Lung (tissue), 12 donors: Measurements from ENCODE around the gene GLP2R. TPM values are rescaled to one million over a fixed set of nuclear protein-coding genes. Genes with fewer than 3 reads are reported as not detected.
"Not testable (repeated sequence)": the region's sequence is repeated elsewhere in the genome, so short reads cannot be mapped to it uniquely, and the experiment has no call there.

ENCODE experiments used
- ATAC-seq: fragments of 200-7000 bp; cut with Tn5 transposase; one replicate; pipeline ENCODE4 v1.9.1; 2020; ENCODE audit warnings: moderate number of reproducible peaks; ENCODE audit not compliant: insufficient read depth, low FRiP score
- DNase-seq, 3 donors: peaks; one replicate each; pipeline ENCODE4 v3.0.0-alpha.2; 2013 to 2017
- H3K27ac ChIP-seq, 2 donors: one replicate each; pipeline ENCODE4 v1.5.1; 2013; ENCODE audit warnings: mild to moderate bottlenecking in 2 of 2, moderate library complexity in 2 of 2, control low read depth in 1 of 2, inconsistent platforms in 1 of 2, low read depth in 1 of 2, low read length in 1 of 2
- H3K27me3 ChIP-seq, 3 donors: one replicate each; pipeline ENCODE4 v1.5.1; 2013; ENCODE audit warnings: low read length in 2 of 3; ENCODE audit not compliant: control insufficient read depth in 3 of 3, insufficient read depth in 3 of 3
- H3K36me3 ChIP-seq, 4 donors: one replicate each; pipeline ENCODE4 v1.5.1; 2013; ENCODE audit warnings: low read length in 4 of 4, mild to moderate bottlenecking in 1 of 4, moderate library complexity in 1 of 4; ENCODE audit not compliant: control insufficient read depth in 4 of 4, insufficient read depth in 4 of 4
- H3K4me1 ChIP-seq, 5 donors: one replicate each; pipeline ENCODE4 v1.5.1; 2013; ENCODE audit warnings: low read length in 5 of 5, mild to moderate bottlenecking in 2 of 5, moderate library complexity in 1 of 5; ENCODE audit not compliant: control insufficient read depth in 5 of 5, insufficient read depth in 5 of 5
- H3K4me3 ChIP-seq: one replicate; pipeline ENCODE4 v1.5.1; 2013; ENCODE audit warnings: mild to moderate bottlenecking, control low read depth, moderate library complexity
- H3K9ac ChIP-seq, 2 donors: one replicate each; pipeline ENCODE4 v1.5.1; 2013; ENCODE audit warnings: low read length in 2 of 2, control low read depth in 1 of 2; ENCODE audit not compliant: insufficient read depth in 1 of 2
- H3K9me3 ChIP-seq, 4 donors: one replicate each; pipeline ENCODE4 v1.5.1; 2013; ENCODE audit warnings: low read length in 3 of 4, mild to moderate bottlenecking in 1 of 4, moderate library complexity in 1 of 4; ENCODE audit not compliant: control insufficient read depth in 4 of 4, insufficient read depth in 3 of 4
- WGBS, 2 donors: extraction: QIAGEN DNeasy Blood & Tissue Kit; methylation state at CpG; one replicate each; pipeline ENCODE4 v1.1.7; 2013; 5-methylcytosine and 5-hydroxymethylcytosine counted together
- polyA plus RNA-seq, 2 donors: library from polyadenylated mRNA; stranded (reverse); fragments of 200-250 nt; gene quantifications; one replicate each; pipeline ENCODE4 v1.2.1, GENCODE V29; 2013
- total RNA-seq, 2 donors: library from RNA; depleted of rRNA in 1 of 2; stranded (reverse); fragments of >200 nt in 1 of 2; gene quantifications; one replicate each; pipeline ENCODE4 v1.2.1, GENCODE V29; 2014 to 2021
- TF ChIP-seq, protein P1 (sequence below): IDR thresholded peaks from 2 replicates; pipeline ENCODE4 v1.5.1; 2012; ENCODE audit warnings: mild to moderate bottlenecking; ENCODE audit errors: control extremely low read depth, extremely low read depth
- donor health status: control.
- donor health status: control.
- donor health status: Bipolar disorder and iron deficiency.
- donor health status: healthy.
- donor health status: DM: yes; HTN: yes; CAD: no.

GLP2R gene
- total and polyA plus RNA-seq, 4 donors: 0.11 to 1.6 (median 0.54) TPM

DNA sequence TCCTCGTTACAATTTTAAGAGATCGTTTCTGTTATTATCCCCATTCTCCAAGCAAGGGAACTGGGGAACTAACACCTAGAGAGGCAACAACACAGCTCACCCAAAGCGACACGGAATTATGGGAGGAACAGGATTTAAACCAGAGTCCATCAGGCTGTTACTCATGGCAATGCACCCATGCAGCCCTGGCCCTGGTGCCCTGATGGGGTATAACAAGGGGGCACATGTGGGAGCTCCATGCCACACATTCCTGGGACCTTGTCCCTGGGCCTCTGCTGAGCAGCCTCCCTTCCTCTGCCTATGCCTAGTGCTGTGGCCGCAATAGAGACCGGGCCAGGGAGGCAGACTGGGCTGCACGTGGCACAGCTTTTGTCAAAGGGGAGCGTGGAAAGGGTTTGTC lies 92.6 kb downstream of the GLP2R start:
- DNase-seq: no peak
- WGBS, 2 donors: 88 to 96% methylated on average over 8 of the region's 8 CpGs
- Histone ChIP-seq H3K9ac (no peak overlapping the region), H3K4me3 (no peak overlapping the region), H3K36me3 (peaks cover 4 to 44% (median 25%) of the 10 kb centered on the region in 4 donors), H3K27me3 (no peaks in the 10 kb centered on the region), H3K4me1 (no peaks in the 10 kb centered on the region), H3K27ac (no peak overlapping the region), H3K9me3 (no peaks in the 10 kb centered on the region)
- TF ChIP-seq, protein P1, sequence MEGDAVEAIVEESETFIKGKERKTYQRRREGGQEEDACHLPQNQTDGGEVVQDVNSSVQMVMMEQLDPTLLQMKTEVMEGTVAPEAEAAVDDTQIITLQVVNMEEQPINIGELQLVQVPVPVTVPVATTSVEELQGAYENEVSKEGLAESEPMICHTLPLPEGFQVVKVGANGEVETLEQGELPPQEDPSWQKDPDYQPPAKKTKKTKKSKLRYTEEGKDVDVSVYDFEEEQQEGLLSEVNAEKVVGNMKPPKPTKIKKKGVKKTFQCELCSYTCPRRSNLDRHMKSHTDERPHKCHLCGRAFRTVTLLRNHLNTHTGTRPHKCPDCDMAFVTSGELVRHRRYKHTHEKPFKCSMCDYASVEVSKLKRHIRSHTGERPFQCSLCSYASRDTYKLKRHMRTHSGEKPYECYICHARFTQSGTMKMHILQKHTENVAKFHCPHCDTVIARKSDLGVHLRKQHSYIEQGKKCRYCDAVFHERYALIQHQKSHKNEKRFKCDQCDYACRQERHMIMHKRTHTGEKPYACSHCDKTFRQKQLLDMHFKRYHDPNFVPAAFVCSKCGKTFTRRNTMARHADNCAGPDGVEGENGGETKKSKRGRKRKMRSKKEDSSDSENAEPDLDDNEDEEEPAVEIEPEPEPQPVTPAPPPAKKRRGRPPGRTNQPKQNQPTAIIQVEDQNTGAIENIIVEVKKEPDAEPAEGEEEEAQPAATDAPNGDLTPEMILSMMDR: no peak
- no peak for ATAC-seq

DNA sequence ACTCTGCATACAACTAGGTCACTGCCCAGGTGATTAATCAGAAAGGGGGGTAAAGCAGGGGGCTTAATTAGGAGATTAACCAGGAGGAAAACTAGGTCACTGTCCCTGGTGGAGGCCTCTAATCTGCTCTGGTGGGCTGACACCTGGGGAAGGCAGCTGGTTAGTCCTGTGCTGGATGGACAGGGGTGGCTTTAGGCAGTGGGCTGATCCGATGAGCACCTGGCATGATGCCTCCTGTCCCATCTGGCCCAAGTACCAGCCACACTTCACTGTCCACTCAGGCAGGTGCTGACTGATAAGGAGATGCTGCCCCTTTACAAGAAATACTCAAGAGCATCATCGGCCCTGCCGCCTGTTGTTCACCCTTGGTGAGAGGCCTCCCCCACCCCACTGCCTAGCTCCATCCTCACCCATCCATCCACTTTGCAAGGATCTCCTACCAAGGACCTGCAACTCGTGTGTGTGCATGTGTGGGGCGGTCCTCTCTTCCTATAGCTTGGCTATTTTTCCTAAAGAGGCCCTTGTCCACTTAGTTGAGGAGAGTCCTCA lies 93.2 kb downstream of the GLP2R start:
- Histone ChIP-seq H3K4me3 (no peak overlapping the region), H3K4me1 (no peaks in the 10 kb centered on the region), H3K27ac (no peak overlapping the region), H3K9ac (no peak overlapping the region), H3K27me3 (no peaks in the 10 kb centered on the region), H3K36me3 (peaks cover 4 to 40% (median 27%) of the 10 kb centered on the region in 4 donors), H3K9me3 (no peaks in the 10 kb centered on the region)
- WGBS, 2 donors: 81 to 96% methylated on average over 5 of the region's 5 CpGs
- TF ChIP-seq, protein P1: no peak
- ATAC-seq (no peak), DNase-seq (no peak)

DNA sequence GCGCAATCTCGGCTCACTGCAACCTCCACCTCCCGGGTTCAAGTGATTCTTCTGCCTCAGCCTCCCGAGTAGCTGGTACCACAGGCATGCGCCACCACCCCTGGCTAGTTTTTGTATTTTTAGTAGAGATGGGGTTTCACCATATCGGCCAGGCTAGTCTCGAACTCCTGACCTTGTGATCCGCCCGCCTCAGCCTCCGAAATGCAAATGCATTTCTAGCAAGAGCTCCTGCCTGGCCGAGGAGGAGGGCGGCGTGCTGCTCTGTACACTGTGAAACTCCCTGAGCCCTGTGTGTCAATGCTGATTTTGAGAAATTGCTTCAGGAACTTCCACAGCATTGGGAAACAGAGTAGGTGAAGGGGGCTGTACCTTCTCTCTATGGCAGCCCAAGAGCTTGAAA lies 95.5 kb downstream of the GLP2R start:
- H3K4me3 ChIP-seq, DNase-seq, ATAC-seq, H3K4me1 ChIP-seq, H3K9ac ChIP-seq, H3K27me3 ChIP-seq, H3K9me3 ChIP-seq, H3K27ac ChIP-seq: not testable (repeated sequence)
- peaks cover 4 to 33% (median 24%) of the 10 kb centered on the region in 4 donors for H3K36me3 ChIP-seq
- 82 to 90% methylated on average over 11 to 13 of the region's 13 CpGs for WGBS, 2 donors

DNA sequence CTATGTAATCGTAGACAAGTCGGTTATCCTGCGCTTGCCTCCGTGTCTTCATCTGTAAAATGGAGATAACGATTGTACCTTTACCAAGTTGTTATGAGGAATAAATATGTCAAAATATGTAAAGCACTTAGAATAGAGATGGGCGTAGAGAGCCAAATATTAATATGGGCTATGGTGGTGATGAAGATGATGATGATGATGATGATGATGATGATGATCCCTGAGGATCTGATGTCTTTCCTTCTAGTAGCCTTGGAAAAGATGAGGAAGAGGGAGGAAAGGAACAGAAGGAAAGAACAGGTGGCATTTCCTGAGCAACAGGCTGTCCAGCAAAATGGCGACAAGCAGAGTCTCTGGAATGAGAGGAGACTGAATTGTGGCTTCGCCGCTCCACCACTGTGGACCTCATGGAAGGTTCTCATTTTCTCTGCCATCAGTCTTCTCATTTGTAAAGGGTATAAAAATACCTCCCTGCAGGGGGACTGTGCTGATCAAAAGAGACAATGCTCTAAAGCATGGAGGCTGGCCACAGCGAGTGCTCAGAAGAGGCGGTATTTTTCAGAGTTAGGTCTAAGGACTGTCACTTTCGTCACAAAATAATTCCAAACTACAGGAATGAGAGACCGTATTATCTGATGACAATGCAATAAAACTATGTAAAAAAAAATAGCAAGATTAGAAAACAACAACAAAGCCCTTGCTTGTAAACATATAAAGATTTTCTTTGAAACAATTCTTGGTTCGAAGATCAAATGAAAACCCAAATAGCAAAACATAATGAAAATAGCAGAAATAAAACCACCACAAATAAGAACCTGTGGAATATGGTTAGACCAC lies 96.5 kb downstream of the GLP2R start:
- H3K4me3 ChIP-seq: no peak overlapping the region
- no peak overlapping the region for H3K9ac ChIP-seq
- WGBS, 2 donors: 93 to 96% methylated on average over 14 of the region's 14 CpGs
- TF ChIP-seq, protein P1: no peak
- no peaks in the 10 kb centered on the region for H3K9me3 ChIP-seq
- H3K36me3 ChIP-seq: peaks cover 0 to 30% (median 18%) of the 10 kb centered on the region in 4 donors
- no peaks in the 10 kb centered on the region for H3K4me1 ChIP-seq
- no peak for ATAC-seq
- H3K27me3 ChIP-seq: no peaks in the 10 kb centered on the region
- DNase-seq: no peak
- no peak overlapping the region for H3K27ac ChIP-seq
